Activated naive CD4-positive, alpha-beta T cell treated with anti-CD3 and anti-CD28 coated beads, Interleukin-2, amount 50 U/mL, for 24 hours (primary cell): ENCODE results near the gene SNED1.

Source experiments
- H3K27ac Mint-ChIP-seq: one replicate; pipeline ENCODE4 v1.8.0; 2021; ENCODE audit warnings: mild to moderate bottlenecking, mixed read lengths
- H3K27me3 Mint-ChIP-seq: one replicate; pipeline ENCODE4 v1.8.0; 2021; ENCODE audit warnings: mixed read lengths
- H3K36me3 Mint-ChIP-seq: one replicate; pipeline ENCODE4 v1.8.0; 2021; ENCODE audit warnings: mixed read lengths
- H3K4me1 Mint-ChIP-seq: one replicate; pipeline ENCODE4 v1.8.0; 2021; ENCODE audit warnings: mixed read lengths
- H3K4me3 Mint-ChIP-seq: one replicate; pipeline ENCODE4 v1.8.0; 2021; ENCODE audit warnings: mild to moderate bottlenecking, mixed read lengths
- H3K9me3 Mint-ChIP-seq: one replicate; pipeline ENCODE4 v1.8.0; 2021; ENCODE audit warnings: mixed read lengths

Gene SNED1

DNA sequence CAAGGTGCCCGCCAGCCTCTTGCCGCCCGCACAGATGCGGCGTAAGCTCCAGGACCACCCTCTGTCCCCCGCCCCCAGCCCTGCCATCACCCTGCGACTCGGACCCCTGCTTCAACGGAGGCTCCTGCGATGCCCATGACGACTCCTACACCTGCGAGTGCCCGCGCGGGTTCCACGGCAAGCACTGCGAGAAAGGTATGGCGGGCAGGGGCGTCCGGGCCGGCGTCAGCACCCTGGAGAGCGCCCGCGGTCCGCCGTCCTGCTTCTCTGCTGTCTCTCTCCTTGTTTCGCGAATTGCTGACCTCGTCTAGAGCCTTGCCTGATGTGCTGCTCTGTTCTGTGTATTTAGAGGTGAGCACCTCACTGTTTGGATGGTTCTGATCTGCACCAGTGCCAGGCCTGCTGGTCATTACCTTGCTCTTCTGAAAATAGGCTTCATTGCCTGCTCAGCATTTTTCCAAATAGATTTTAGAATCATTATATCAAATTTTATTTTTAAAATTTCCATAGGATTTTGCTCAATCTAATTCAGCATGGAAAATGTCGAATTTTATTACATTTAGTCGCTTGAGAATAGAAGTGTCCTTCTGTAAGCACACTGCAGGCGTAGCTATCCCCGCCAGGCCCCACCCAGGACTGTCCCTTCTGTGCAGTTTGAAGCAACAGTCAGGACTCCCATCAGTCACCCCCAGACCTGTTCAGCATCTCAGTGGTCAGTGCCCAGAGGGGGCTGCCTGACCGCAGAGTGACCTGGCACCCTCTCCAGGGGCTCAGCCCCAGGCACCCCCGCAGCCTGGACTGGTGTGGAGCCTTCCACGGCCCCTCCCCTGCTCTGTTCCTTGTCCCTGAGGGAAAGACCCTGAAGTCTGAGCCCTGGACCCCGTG lies 51.6 kb downstream of the SNED1 start:
- H3K4me3 Mint-ChIP-seq: no peak overlapping the region
- no peak overlapping the region for H3K27ac Mint-ChIP-seq
- no peaks in the 10 kb centered on the region for H3K9me3 Mint-ChIP-seq
- peaks cover 3% of the 10 kb centered on the region for H3K36me3 Mint-ChIP-seq
- H3K4me1 Mint-ChIP-seq: no peaks in the 10 kb centered on the region
- no peaks in the 10 kb centered on the region for H3K27me3 Mint-ChIP-seq

DNA sequence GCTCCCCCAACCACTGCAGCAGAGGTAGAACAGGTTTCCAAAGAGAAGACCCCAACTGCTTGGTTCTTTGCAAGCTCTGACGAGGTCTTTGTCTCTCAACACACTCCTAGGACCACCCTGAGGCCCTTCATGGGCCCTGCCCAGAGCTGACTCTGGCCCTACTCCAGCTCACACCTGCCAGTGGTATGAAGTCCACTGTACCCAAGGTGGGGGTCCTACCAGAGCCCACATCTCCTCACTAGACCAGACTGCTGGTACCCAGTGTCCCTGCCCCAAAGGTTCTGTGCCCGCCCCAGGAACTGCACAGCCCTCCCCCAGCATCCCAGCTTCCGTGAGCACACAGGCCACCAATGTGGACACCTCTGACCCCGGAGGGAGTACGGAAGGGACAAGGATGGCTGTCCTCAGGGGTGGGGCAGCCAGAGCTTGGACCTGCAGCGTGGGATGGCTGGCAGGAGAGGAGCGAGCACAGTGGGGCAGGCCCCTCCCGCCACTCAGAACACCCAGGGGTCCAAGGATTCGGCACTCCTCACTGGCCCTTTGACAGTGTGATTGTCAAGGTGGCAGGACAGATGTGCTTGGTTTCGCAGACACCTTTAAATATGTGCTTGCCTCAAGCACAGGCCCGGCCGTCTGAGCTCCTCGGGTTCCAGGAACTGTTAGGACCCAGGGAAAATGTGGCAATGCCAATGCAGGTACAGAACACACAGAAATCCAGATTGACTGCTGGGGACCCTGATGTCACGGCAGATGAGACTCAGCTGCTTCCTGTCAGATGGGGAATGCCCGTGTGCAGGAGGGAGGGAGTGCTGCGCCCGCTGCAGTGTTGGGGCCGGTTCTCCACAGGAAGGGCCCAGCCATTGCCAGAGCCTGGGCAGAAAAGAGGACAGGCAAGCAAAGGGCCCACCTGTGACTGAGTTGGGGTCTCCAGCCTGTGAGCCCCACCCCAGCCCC lies 52.5 kb downstream of the SNED1 start:
- Mint-ChIP-seq H3K27me3 (no peaks in the 10 kb centered on the region), H3K27ac (no peak overlapping the region), H3K4me3 (no peak overlapping the region), H3K36me3 (no peaks in the 10 kb centered on the region), H3K4me1 (no peaks in the 10 kb centered on the region), H3K9me3 (no peaks in the 10 kb centered on the region)

DNA sequence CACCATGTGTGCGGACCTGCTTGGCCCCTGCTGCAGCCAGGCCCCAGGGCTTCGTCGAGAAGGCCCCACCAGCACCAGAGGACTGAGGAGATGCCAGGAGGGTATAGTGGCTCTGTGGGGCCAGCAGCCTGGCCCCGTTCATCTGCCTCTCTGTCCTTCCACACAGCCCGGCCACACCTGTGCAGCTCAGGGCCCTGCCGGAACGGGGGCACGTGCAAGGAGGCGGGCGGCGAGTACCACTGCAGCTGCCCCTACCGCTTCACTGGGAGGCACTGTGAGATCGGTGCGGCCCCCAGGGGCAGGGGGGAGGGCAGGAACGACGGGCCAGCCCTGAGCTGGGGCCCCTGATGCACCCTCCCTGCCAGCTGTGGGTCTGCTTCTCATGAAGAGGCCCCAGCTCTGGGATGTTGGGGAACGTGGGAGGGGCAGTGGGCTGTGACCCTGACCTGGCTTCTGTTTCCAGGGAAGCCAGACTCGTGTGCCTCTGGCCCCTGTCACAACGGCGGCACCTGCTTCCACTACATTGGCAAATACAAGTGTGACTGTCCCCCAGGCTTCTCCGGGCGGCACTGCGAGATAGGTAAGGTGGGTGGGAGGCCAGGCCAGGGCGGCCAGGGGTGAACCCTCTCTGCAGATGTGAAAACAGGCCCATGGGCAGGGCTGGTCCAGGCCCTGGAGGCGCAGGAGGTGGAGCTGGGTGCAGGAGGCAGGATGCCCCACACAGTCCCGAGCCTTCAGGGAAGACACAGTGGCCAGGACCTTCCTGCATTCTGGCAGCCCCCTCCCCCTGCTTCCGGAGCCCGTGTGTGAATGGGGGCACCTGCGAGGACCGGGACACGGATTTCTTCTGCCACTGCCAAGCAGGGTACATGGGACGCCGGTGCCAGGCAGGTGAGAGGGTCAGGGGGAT lies 53.4 kb downstream of the SNED1 start:
- no peaks in the 10 kb centered on the region for H3K27me3 Mint-ChIP-seq
- no peaks in the 10 kb centered on the region for H3K4me1 Mint-ChIP-seq
- no peaks in the 10 kb centered on the region for H3K36me3 Mint-ChIP-seq
- no peaks in the 10 kb centered on the region for H3K9me3 Mint-ChIP-seq
- H3K4me3 Mint-ChIP-seq: no peak overlapping the region
- no peak overlapping the region for H3K27ac Mint-ChIP-seq

DNA sequence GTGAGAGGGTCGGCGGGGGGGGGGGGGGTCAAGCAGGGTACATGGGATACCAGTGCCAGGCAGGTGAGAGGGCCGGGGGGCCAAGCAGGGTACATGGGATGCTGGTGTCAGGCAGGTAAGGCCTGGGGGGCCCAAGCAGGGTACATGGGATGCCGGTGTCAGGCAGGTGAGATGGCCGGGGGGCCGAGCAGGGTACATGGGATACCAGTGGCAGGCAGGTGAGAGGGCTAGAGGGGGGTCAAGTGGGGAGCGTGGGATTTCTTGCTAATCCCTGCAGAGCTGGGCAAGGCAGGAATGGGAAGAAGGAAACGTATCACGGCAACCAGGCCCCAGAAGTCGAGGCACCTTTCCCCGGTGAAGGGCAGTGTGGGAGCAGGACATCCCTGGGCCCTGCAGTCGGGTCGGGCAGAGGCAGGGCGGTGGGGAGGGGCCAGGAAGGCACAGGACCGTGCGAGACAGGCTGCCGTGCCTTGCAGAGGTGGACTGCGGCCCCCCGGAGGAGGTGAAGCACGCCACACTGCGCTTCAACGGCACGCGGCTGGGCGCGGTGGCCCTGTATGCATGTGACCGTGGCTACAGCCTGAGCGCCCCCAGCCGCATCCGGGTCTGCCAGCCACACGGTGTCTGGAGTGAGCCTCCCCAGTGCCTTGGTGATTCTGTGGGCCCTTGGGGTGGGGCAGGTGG lies 54.4 kb downstream of the SNED1 start:
- Mint-ChIP-seq H3K4me1 (no peaks in the 10 kb centered on the region), H3K9me3 (no peaks in the 10 kb centered on the region), H3K36me3 (no peaks in the 10 kb centered on the region), H3K27ac (no peak overlapping the region), H3K27me3 (no peaks in the 10 kb centered on the region), H3K4me3 (no peak overlapping the region)

DNA sequence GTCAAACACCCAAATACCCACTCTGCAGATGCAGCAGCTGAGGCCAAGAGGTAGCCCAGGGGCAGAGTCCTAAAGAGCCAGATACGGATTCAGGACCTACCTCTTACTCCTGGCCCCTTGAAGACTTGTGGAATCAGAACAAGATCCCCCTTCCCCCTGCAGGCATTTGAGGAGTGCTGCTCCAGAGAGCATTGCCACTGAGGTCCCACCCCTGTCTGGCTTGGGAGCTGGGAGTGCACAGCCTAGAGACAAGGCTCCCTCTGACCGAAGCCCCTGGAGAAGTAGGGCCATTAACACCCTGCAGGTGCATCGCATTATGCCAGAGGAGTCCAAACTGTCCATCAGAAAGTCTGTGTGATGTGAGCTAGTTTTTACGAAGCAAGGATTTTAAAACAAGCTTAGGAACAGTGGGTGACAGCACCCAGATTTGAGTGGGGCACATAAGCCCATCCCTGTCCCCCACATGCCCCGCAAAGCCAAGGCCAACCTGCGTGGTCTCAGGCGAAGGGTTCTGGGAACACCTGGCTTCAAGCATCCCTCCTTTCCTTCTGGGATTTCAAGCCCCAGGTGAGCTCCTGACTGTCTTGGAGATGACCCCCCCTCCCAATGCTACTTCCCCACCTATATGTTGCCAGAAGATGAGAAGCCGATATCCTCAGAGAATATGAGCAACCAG lies 55.3 kb downstream of the SNED1 start:
- no peak overlapping the region for H3K4me3 Mint-ChIP-seq
- H3K27ac Mint-ChIP-seq: no peak overlapping the region
- no peaks in the 10 kb centered on the region for H3K9me3 Mint-ChIP-seq
- H3K36me3 Mint-ChIP-seq: no peaks in the 10 kb centered on the region
- no peaks in the 10 kb centered on the region for H3K27me3 Mint-ChIP-seq
- H3K4me1 Mint-ChIP-seq: no peaks in the 10 kb centered on the region

DNA sequence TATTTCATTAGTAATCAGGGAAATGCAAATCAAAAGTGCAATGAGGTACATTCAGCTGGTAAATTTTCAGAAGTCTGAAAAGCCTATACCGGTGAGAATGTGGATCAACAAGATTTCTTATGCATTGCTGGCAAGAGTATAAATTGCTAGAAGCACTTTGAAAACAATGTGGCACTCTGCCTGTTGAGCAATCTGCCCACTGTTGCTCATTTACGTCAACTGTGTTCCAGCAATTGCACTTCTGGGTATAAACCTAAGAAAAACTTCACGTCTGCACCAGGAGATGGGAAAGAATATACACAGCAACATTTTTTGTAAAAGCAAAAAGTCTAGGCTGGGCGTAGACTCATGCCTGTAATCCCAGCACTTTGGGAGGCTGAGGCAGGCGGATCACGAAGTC lies 62.9 kb downstream of the SNED1 start:
- Mint-ChIP-seq H3K27ac (no peak overlapping the region), H3K9me3 (no peaks in the 10 kb centered on the region), H3K4me1 (no peaks in the 10 kb centered on the region), H3K36me3 (no peaks in the 10 kb centered on the region), H3K27me3 (peaks cover 1% of the 10 kb centered on the region), H3K4me3 (no peak overlapping the region)

DNA sequence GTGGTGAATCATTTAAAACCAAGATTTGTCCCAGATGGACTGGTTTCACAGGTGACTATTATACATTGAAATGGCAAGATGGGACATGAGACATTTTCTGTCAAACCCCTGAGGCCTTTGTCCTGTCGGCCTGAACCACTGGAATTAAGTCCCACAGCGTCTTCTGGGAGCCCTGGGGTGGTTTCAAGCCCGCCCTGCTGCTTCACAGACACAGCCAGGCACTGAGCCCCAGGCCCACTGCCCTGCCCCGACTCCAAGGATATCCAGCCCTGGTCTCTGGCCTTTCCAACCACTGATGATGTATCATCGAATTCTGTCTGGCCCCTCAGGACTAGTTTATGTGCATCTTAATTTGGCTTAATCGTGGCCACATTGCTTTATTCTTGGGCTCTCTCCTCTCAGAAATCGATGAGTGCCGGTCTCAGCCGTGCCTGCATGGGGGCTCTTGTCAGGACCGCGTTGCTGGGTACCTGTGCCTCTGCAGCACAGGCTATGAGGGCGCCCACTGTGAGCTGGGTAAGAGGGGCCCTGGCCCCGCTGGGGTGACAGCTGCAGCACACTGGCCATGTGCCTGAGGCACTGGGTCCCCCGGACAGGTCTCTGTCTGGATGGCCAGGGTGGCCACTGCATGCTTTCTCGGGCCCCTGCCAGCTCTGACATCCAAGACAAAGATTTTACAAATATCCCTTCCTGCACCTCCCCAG lies 64.1 kb downstream of the SNED1 start:
- Mint-ChIP-seq H3K4me1 (no peaks in the 10 kb centered on the region), H3K9me3 (no peaks in the 10 kb centered on the region), H3K36me3 (no peaks in the 10 kb centered on the region), H3K4me3 (no peak overlapping the region), H3K27me3 (peaks cover 1% of the 10 kb centered on the region), H3K27ac (no peak overlapping the region)

DNA sequence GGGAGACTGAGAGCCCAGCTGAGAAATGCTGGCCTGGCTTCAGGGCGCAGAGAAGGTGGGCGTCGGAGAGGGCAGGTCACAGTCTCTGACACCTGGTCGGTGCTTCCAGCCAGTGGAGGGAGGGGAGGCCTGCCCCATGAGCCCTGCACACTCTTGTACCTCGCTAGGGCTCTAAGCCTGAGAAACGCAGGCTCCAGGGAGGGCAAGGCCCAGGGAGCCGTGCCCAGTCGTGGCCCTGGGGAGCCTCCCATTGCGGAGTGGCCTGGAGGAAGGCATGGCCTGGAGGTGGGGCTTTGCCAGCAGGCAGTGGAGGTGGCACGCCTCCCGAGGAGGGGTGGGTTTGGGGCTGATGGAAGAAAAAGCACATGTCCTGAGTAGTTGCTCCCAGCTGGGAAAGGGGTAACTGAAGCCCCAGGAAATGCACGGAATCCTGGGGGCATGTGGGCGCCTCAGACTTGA lies 64.7 kb downstream of the SNED1 start:
- Mint-ChIP-seq H3K4me3 (no peak overlapping the region), H3K27me3 (peaks cover 1% of the 10 kb centered on the region), H3K27ac (no peak overlapping the region), H3K36me3 (no peaks in the 10 kb centered on the region), H3K4me1 (no peaks in the 10 kb centered on the region), H3K9me3 (no peaks in the 10 kb centered on the region)

DNA sequence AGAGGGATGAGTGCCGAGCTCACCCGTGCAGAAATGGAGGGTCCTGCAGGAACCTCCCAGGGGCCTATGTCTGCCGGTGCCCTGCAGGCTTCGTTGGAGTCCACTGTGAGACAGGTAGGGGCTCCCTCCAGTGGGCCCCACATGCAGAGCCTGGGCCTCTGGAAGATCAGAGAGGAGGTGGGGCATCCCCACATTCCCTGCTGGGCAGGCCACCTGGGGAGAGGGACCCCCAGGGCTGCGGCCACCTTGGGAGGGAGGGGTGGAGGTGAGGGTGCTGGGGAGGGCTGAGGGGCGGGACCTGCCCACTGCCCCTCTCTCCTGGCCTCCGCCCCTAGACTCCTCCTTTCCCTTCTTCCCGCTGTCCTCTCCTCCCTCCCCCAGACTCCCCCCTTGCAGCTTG lies 65.2 kb downstream of the SNED1 start:
- Mint-ChIP-seq H3K4me3 (no peak overlapping the region), H3K27ac (no peak overlapping the region), H3K9me3 (no peaks in the 10 kb centered on the region), H3K4me1 (no peaks in the 10 kb centered on the region), H3K36me3 (no peaks in the 10 kb centered on the region), H3K27me3 (peaks cover 1% of the 10 kb centered on the region)

DNA sequence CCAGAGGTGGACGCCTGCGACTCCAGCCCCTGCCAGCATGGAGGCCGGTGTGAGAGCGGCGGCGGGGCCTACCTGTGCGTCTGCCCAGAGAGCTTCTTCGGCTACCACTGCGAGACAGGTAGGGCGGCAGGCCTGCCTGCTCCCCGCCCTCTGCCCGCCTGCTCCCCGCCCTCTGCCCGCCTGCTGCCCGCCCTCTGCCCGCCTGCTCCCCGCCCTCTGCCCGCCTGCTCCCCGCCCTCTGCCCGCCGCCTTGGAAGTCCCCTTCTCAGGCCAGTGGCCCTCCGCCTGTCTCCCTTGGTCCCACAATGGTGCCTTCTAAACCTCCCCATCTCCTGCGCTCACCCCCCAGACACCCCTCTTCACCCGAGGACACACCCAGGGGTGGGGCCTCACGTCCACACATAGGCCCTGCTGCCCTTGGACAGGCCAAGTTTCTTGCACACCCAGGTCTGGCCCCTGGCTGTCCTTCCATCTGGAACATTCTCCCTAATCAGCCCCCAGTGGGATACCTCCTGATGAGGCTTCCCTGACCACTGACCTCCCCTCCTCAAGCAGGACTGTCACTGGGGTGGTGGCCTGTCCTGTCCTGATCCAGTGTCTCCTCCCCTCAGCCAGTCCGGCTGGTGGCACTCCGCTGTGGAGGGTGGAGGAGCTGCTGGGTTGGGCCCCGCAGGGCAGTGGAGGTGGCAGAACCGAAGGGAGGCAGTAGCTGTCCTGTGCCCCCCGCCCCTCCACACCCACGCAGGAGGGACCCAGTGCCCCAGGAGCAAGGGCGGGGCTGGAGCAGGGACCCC lies 65.8 kb downstream of the SNED1 start:
- H3K4me3 Mint-ChIP-seq: no peak overlapping the region
- H3K4me1 Mint-ChIP-seq: no peaks in the 10 kb centered on the region
- no peaks in the 10 kb centered on the region for H3K9me3 Mint-ChIP-seq
- no peak overlapping the region for H3K27ac Mint-ChIP-seq
- H3K36me3 Mint-ChIP-seq: no peaks in the 10 kb centered on the region
- peaks cover 1% of the 10 kb centered on the region for H3K27me3 Mint-ChIP-seq

DNA sequence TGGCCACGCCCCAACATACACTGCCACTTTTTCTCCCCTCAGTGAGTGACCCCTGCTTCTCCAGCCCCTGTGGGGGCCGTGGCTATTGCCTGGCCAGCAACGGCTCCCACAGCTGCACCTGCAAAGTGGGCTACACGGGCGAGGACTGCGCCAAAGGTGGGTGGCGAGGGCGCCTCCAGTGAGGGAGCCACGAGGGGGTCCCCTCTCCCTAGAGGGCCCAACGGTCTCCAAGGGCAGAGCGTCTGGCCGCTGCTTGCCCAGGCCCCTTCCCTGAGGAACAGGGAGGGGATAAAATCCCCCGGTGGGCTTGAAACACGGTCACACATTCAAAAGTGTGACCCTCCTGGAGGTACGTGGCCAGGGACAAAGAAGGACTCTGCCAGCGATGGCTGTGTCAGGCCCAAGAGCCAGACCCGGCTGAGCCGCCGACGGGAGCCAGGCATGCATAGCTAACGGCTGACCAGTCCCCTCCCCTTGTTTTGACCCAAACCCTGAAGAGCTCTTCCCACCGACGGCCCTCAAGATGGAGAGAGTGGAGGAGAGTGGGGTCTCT lies 66.5 kb downstream of the SNED1 start:
- Mint-ChIP-seq H3K4me3 (no peak overlapping the region), H3K27me3 (peaks cover 1% of the 10 kb centered on the region), H3K36me3 (no peaks in the 10 kb centered on the region), H3K27ac (no peak overlapping the region), H3K9me3 (no peaks in the 10 kb centered on the region), H3K4me1 (no peaks in the 10 kb centered on the region)

DNA sequence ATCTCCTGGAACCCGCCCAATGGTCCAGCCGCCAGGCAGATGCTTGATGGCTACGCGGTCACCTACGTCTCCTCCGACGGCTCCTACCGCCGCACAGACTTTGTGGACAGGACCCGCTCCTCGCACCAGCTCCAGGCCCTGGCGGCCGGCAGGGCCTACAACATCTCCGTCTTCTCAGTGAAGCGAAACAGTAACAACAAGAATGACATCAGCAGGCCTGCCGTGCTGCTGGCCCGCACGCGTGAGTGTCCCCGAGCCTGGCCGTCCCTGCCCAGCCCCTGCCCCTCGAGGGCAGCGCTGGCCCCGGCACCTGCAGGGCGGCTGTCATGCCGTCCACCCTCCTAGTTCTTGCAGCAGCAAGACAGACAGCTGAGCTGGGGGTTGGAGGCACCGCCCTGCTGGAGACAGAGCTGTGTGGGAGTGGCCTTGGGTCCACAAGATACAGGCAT lies 67.0 kb downstream of the SNED1 start:
- Mint-ChIP-seq H3K4me1 (no peaks in the 10 kb centered on the region), H3K27ac (no peak overlapping the region), H3K4me3 (no peak overlapping the region), H3K36me3 (no peaks in the 10 kb centered on the region), H3K27me3 (peaks cover 1% of the 10 kb centered on the region), H3K9me3 (no peaks in the 10 kb centered on the region)
